GM12878 (cell line): ENCODE data around the gene PISD.

Source experiments
- CTCF ChIP-seq, 3 experiments: IDR thresholded peaks in 2 of 3; conservative IDR thresholded peaks in 1 of 3; 2 replicates each; pipeline ENCODE4 v1.5.1; 2011; ENCODE audit warnings: low read depth in 3 of 3, low read length in 3 of 3, mild to moderate bottlenecking in 3 of 3, control low read depth in 2 of 3, moderate library complexity in 2 of 3, inconsistent platforms in 1 of 3, mixed read lengths in 1 of 3; ENCODE audit not compliant: control insufficient read depth in 2 of 3, insufficient read depth in 1 of 3; ENCODE audit errors: extremely low read depth in 1 of 3
- EGR1 ChIP-seq, 2 experiments: IDR thresholded peaks; 1 replicate in 1 of 2; 2 replicates in 1 of 2; pipeline ENCODE4 v1.6.1; 2011 to 2012; ENCODE audit warnings: low read depth in 2 of 2, low read length in 2 of 2, borderline replicate concordance in 1 of 2, mild to moderate bottlenecking in 1 of 2, moderate library complexity in 1 of 2
- EP300 ChIP-seq, 2 experiments: fragments of 150-350 bp in 1 of 2; IDR thresholded peaks; 2 replicates each; pipeline ENCODE4 v1.6.1; 2011 to 2012; ENCODE audit warnings: low read depth in 2 of 2, low read length in 2 of 2, borderline replicate concordance in 1 of 2, improper control_type of control experiment in 1 of 2, inconsistent platforms in 1 of 2; ENCODE audit not compliant: control insufficient read depth in 1 of 2
- ETV6 ChIP-seq, 2 experiments: fragments of 450-650 bp in 1 of 2; IDR thresholded peaks in 1 of 2; conservative IDR thresholded peaks in 1 of 2; 2 replicates each; pipeline ENCODE4 v1.6.1; 2014; ENCODE audit warnings: antibody characterized with exemption in 1 of 2, borderline replicate concordance in 1 of 2, low read depth in 1 of 2, mild to moderate bottlenecking in 1 of 2, moderate library complexity in 1 of 2
- NR2F1 ChIP-seq: fragments of 450-650 bp; conservative IDR thresholded peaks from 2 replicates; pipeline ENCODE4 v1.6.1; 2017; ENCODE audit warnings: mild to moderate bottlenecking
- USF2 ChIP-seq: IDR thresholded peaks from 2 replicates; pipeline ENCODE4 v1.6.1; 2011; ENCODE audit warnings: low read depth, low read length, improper control_type of control experiment, borderline replicate concordance

- no peak; the same call in 1 of the 2 replicates for TF ChIP-seq NR2F1
- TF ChIP-seq CTCF (IDR thresholded peaks at IDR 0.05 in 2 of 3, conservative IDR thresholded peaks at IDR 0.05 in 1 of 3; ENCODE audit: control insufficient read depth in 2 of 3, extremely low read depth in 1 of 3, insufficient read depth in 1 of 3, low read depth in 3 of 3, low read length in 3 of 3): no peak
- no peak for TF ChIP-seq ETV6 (conservative IDR thresholded peaks at IDR 0.05 in 1 of 2, IDR thresholded peaks at IDR 0.05 in 1 of 2; ENCODE audit: borderline replicate concordance in 1 of 2, low read depth in 1 of 2)
- TF ChIP-seq EP300 (IDR thresholded peaks at IDR 0.05; ENCODE audit: borderline replicate concordance in 1 of 2, control insufficient read depth in 1 of 2, low read depth in 2 of 2, low read length in 2 of 2): no peak
- peak in 1 of 2 experiments; percentile 13; a peak in 1 of 3 replicates for TF ChIP-seq EGR1 (IDR thresholded peaks at IDR 0.05; ENCODE audit: borderline replicate concordance in 1 of 2, low read depth in 2 of 2, low read length in 2 of 2)
- no peak for TF ChIP-seq USF2
Measured at GRCh38 chr22:31661851-31662667, at the start of gene PISD.
